ENCODE results near the gene WDR38.

The WDR38 gene

DNA sequence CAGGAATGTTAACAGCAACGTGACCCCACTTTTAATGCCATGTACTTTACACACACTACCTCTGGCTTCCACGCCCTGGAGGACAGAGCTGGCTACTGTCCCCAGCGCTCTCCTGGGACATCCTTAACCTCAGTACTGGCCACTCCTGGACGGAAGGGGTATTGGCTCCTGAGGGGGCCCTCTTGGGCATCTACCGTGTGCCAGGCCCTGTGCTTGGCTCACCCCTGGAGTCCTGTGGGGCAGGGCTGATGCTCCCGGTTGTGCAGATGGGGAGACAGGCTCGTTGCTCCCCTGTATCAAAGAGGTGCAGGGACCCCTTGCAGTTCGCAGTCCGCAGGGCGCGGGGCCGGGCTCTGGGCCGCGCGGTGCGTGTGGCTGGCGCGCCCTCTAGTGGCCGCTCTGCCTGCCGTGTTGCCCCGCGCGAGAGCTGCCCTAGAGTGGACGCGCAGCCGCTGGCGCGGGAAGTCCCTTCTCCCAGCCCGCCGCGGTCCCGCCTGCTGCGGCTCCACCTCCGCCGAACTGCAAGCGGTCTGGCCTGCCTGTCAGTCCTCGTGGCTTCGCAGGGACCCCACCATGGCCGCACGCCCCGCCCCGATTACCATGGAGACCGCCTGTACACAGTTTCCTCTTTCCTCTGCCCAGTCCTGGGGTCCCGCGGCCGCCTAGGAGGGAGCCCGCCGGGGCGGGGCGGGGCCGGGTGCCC, at the start of gene WDR38:
Gene WDR38 (plus strand): TSS at position 632 of the 703 bp plus-strand sequence. CDS start 72 bp downstream, outside the sequence.
- peak; percentile 78 for DNase-seq

GRCh38 chr9:124803911-124804310, 49.3 kb upstream of the WDR38 start:
- no peak for DNase-seq

DNA sequence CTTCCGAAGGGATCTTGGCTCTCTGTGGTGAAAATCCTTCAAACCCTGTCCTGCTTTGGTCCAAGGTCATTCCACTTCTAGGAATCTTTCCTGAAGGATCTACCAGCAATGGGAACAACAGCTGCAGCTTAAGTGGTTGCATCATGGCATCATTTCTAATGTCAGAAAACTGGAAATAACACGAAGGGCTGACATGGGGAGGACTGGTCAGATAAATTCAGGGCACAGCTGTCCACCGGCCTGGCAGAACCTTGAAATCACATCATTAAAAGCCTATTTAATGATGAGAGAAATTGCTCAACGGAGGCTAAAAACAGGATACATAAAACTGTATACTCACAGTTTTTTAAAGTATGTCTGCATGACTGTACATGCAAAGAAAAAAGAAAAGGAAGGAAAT, 48.1 kb upstream of the WDR38 start:
- no peak for DNase-seq

DNA sequence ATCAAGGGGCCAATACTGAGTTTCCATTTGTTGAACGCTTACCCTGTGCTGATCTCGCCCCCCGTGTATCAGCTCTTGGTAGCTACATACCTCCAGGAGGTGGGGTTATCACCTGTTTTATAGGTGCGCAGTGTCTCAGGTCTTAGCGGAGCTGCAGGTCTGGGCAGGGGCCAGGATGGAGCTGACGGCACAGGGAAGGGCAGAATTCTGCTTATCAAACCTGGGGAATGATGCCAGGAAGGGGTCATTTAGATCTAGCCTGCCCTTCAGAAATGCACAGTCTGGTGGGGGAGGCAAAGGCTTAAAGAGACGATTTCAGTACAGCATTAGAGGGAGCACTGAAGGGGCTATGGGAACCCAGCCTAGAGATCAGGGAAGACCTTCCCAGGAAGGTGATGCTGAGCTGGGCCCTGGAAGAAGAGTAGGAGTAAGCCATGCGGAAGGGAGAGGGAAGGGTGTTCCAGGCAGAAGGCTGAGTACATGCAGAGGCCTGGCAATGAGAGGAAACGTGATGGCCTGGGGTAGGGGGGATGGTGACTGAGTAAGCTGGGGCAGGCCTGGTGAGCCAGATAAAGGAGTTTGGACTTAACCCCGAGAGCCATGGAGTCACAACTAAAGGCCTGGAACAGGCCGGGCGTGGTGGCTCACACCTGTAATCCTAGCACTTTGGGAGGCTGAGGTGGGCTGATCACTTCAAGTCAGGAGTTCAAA, 44.9 kb upstream of the WDR38 start:
- no peak for DNase-seq

- no peak for DNase-seq
Measured at GRCh38 chr9:124809211-124809610, 44.0 kb upstream of the WDR38 start.

- no peak for DNase-seq
Measured at GRCh38 chr9:124809741-124810500, 43.3 kb upstream of the WDR38 start.

GRCh38 chr9:124810663-124811355, 42.5 kb upstream of the WDR38 start:
- no peak for DNase-seq

GRCh38 chr9:124812441-124812876, 40.8 kb upstream of the WDR38 start:
- DNase-seq = peak; percentile 30

- no peak for DNase-seq
Measured at GRCh38 chr9:124813041-124813440, 40.2 kb upstream of the WDR38 start.

DNA sequence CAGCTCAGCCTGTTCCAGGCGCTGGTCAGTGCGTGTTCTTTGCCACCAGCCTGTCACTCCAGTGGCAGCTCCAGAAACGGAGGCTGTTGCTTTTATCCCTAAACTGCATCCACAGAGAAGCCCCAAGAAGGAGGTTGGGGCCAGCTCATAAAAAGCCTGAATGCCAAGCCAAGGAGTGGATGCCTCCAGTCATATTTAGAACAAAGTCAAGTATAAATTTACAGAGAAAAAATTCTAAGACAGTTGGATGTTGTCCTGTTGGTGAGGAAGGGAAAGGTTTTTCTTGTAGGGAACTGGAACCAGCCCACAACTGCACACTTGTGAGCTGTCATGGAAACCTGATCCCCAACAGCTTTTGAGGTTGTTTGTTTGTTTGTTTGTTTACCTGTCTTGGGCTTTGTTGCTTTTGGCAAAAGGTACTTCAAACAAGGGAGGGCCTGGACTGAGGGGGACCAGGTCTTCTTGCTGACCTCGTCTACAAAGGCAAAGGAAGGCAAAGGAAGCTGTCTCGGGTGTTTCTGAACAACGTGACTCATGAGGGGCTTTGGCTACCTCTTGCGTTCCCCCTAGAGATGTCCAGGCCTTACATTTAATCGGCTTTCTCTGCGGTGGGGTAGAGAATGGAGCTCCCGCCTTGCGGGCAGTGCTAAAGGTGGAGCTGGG, 39.6 kb upstream of the WDR38 start:
- DNase-seq = no peak

- DNase-seq = no peak
Measured at GRCh38 chr9:124814164-124814535, 39.1 kb upstream of the WDR38 start.

- DNase-seq = no peak
Measured at GRCh38 chr9:124815601-124816000, 37.7 kb upstream of the WDR38 start.

- peak; percentile 24 for DNase-seq
Measured at GRCh38 chr9:124818431-124819281, 34.6 kb upstream of the WDR38 start.

DNA sequence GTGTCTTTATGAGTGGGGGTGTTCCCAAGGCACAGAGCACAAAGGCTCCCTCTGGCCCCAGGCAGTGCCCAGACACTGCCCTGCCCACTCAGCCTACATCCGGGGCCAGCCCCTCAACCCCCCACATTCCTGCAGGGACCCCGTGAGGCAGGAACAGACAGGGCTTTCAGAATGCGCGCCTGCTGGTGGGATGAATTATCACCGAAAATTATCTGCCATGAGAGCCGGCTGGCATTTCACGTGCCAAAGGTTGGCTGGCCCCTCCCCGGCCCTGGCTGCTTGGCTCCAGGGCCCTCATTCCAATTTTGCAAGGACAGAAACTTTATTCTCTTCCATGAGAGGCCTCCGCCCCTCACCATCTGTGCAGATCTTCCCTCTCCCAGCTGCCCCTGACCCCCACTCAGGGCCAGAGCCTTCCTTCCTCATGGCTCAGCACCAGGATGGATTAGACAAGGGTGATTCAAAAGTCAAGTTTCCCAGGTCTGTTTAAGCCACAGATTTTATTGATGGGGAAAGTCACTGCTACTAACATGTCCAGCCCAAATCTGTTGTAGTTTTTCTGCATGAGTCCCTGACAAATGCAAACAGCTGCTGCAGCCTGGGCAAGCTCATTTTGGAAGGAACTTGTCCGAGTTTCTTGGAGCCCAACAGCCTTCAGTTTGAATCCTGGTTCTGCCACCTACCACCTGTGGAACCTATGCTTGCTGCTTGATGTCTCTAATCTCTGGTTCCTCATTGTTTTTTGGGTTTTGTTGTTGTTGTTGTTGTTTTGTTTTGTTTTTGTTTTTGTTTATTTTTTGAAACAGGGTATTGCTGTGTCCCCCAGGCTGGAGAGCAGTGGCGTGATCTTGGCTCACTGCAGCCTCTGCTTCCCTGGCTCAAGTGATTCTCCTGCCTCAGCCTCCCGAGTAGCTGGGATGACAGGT, 32.3 kb upstream of the WDR38 start:
- no peak for DNase-seq

- DNase-seq = no peak
Measured at GRCh38 chr9:124828489-124829333, 24.5 kb upstream of the WDR38 start.

DNA sequence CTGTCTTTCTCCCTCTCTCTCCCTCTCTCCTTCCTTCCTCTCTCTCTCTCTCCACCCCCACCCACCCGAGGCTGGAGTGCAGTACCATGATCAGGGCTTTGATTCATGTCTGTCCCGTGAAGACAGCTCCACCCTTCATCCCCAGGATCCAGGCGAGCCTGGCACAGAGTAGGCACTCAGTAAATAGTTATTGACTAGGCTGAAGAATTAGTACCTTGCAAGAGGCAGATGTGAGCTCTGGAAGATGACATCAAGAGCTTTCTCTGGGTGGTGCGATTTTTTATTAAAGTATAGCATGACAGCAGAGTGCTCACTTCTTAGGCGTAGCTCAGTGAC, 24.0 kb upstream of the WDR38 start:
- no peak for DNase-seq

DNA sequence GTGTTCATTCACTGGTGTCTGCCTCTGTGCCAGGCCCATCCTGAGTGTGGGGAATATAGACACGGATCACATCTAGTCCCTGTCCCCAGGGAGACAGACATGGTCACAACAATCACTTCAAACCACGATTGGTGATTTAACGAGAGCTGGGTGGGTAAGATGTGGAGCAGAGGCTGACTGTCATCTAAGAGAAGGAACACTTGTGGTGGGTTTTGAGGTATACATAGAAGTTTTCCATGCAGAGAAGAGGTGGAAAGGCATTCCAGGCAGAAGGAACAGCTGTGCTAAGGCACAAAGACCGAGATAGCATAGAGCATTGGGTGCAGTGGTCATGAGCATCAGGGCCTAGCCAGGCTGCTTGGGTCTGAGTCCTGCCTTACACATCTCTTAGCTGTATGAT, 22.7 kb upstream of the WDR38 start:
- DNase-seq = no peak

- no peak for DNase-seq
Measured at GRCh38 chr9:124831642-124832364, 21.5 kb upstream of the WDR38 start.

DNA sequence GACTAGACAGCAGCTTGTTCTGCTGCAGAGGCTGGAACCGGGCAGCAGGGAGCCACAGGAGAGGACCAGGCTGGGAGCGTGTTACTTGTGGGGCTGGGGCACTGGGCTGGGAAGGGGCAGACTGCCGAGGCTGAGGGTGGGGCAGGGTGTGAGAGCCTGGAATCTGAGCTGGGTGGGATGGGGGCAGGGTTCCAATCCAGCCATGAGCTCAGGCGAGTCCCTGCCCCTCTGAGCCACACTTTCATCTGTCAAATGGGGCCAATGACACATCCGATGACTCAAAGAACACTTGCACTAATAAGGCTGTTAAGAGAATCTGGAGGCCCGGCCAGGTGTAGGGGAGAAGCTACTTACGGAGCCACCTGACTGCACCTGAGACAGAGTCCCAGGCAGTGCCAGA, 18.7 kb upstream of the WDR38 start:
- peak; percentile 30 for DNase-seq
